Activated CD8-positive, alpha-beta T cell treated with anti-CD3 and anti-CD28 coated beads for 36 hours (primary cell): Measurements from ENCODE around the gene BCL11B. TPM values are rescaled to one million over a fixed set of nuclear protein-coding genes. Genes with fewer than 3 reads are reported as not detected.

Source experiments
- ATAC-seq: fragments of 200-7000 bp; cut with Tn5 transposase; one replicate; pipeline ENCODE4 v1.10.0; 2021; ENCODE audit warnings: mild to moderate bottlenecking, moderate library complexity
- CTCF ChIA-PET: fragments of 350-600 bp; sonication (Branson Sonifier 250); formaldehyde crosslinking; loops from one replicate; lab custom pipeline; 2021; ENCODE audit warnings: antibody characterized with exemption; lab: Charles Lee
- POLR2A ChIA-PET: fragments of 350-600 bp; sonication (Branson Sonifier 250); formaldehyde crosslinking; loops from one replicate; lab custom pipeline; 2021; ENCODE audit warnings: antibody characterized with exemption; lab: Charles Lee
- DNase-seq: peaks from one replicate; pipeline ENCODE4 v3.0.0-alpha.2; 2020
- H3K27ac Mint-ChIP-seq: one replicate; pipeline ENCODE4 v1.8.0; 2021; ENCODE audit warnings: mild to moderate bottlenecking, mixed read lengths
- H3K27me3 Mint-ChIP-seq: one replicate; pipeline ENCODE4 v1.8.0; 2021; ENCODE audit warnings: mixed read lengths
- H3K36me3 Mint-ChIP-seq: one replicate; pipeline ENCODE4 v1.8.0; 2021; ENCODE audit warnings: low read depth, mixed read lengths
- H3K4me1 Mint-ChIP-seq: one replicate; pipeline ENCODE4 v1.8.0; 2021; ENCODE audit warnings: low read depth, mixed read lengths
- H3K4me3 Mint-ChIP-seq: one replicate; pipeline ENCODE4 v1.8.0; 2021; ENCODE audit warnings: mild to moderate bottlenecking, moderate library complexity, mixed read lengths
- H3K9me3 Mint-ChIP-seq: one replicate; pipeline ENCODE4 v1.8.0; 2021; ENCODE audit warnings: mixed read lengths
- intact Hi-C: fragments of 100-400 bp; cut with micrococcal nuclease; formaldehyde crosslinking; loops from one replicate; pipeline ENCODE4 v1.10.0; 2022
- total RNA-seq, 2 experiments: library from RNA; stranded (reverse); gene quantifications; one replicate each; pipeline ENCODE4 v1.2.3, GENCODE V29; 2021
- TF ChIP-seq, protein P1 (sequence below): fragments of 200-600 bp; IDR thresholded peaks from one replicate; pipeline ENCODE4 v1.8.0; 2022; ENCODE audit warnings: antibody characterized with exemption, mild to moderate bottlenecking

The BCL11B gene
- total RNA-seq, 2 experiments from 2014 or later, result 48.5 to 53.0 TPM

DNA sequence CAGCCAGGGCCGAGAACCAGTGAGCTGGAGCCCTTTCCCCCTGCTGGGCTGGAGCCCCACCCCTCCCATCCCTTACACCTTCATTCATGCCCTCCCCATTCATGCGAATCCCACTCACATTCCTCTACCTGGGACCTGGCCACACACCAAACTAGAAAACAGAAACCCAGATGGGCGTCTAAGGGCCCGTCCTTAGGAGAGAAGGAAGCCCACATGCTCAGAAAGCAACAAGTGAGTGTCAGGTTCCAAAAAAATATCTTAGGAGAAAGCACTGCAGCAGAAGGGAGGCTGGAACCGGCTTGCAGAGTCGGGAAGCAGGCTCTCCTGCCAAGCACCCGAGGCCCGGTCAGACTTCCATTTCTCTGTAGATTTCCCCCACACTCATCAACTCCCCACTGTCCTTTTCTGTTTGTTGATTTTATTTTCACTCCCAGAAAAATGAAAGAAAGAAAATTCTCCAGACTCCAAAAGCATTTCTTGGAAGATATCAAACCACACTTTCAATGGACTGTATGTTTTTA lies 13.6 kb downstream of the BCL11B start:
- intact Hi-C loops, result no loop called here
- DNase-seq, result no peak
- Mint-ChIP-seq H3K4me1 (peaks cover 77% of the 10 kb centered on the region), H3K27me3 (no peaks in the 10 kb centered on the region), H3K36me3 (peaks cover 78% of the 10 kb centered on the region), H3K4me3 (peak overlapping the region; percentile 86), H3K27ac (peak overlapping the region; percentile 98), H3K9me3 (no peaks in the 10 kb centered on the region)
- no peak for ATAC-seq
- POLR2A ChIA-PET, result interaction anchor here (0.6 to 7.6 kb wide), 6 partner anchors 9 to 71 kb away, joined by 3 to 131 read pairs (median 32); partner anchors contain the start of gene BCL11B
- TF ChIP-seq, protein P1, sequence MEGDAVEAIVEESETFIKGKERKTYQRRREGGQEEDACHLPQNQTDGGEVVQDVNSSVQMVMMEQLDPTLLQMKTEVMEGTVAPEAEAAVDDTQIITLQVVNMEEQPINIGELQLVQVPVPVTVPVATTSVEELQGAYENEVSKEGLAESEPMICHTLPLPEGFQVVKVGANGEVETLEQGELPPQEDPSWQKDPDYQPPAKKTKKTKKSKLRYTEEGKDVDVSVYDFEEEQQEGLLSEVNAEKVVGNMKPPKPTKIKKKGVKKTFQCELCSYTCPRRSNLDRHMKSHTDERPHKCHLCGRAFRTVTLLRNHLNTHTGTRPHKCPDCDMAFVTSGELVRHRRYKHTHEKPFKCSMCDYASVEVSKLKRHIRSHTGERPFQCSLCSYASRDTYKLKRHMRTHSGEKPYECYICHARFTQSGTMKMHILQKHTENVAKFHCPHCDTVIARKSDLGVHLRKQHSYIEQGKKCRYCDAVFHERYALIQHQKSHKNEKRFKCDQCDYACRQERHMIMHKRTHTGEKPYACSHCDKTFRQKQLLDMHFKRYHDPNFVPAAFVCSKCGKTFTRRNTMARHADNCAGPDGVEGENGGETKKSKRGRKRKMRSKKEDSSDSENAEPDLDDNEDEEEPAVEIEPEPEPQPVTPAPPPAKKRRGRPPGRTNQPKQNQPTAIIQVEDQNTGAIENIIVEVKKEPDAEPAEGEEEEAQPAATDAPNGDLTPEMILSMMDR, result no peak
- CTCF ChIA-PET, result interaction anchor here (1.0 to 2.0 kb wide), 4 partner anchors 9 to 34 kb away, joined by 3 to 10 read pairs (median 5); no protein-coding TSS in a partner anchor

DNA sequence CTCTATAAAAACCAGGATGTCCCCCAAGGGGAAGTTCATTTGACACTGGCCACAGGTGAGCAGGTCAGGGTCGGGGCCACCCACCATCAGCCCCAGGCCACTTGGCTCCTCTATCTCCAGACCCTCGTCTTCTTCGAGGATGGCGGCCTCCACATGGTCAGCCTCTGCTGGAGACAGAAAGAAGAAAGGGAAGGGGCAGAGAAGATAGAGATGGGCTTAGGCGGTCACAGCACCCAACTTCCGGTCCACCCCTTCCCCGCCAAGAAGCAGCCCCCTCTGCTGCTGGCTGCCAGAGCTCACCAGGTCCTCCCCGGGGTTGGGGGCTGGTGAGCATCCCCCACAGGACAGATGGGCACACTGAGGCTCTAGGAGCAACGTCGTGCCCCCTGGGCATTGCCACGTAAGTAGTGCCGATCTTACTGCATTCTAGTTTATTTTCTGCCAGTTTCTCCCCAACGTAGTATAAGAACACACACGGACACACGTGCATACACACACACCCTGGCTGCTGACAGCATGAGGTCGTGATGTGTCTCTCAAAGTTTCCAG lies 14.2 kb downstream of the BCL11B start:
- CTCF ChIA-PET, result interaction anchor here (0.9 to 2.0 kb wide), 4 partner anchors 9 to 43 kb away, joined by 3 to 10 read pairs (median 4); no protein-coding TSS in a partner anchor
- Mint-ChIP-seq H3K36me3 (peaks cover 78% of the 10 kb centered on the region), H3K27ac (peak overlapping the region; percentile 98), H3K4me3 (peak overlapping the region; percentile 86), H3K9me3 (no peaks in the 10 kb centered on the region), H3K27me3 (no peaks in the 10 kb centered on the region), H3K4me1 (peaks cover 80% of the 10 kb centered on the region)
- intact Hi-C loops, result no loop called here
- TF ChIP-seq, protein P1, result no peak
- DNase-seq (peak; percentile 47), ATAC-seq (no peak)
- POLR2A ChIA-PET, result interaction anchor here (0.6 to 7.6 kb wide), 6 partner anchors 9 to 70 kb away, joined by 3 to 131 read pairs (median 32); partner anchors contain the start of gene BCL11B

DNA sequence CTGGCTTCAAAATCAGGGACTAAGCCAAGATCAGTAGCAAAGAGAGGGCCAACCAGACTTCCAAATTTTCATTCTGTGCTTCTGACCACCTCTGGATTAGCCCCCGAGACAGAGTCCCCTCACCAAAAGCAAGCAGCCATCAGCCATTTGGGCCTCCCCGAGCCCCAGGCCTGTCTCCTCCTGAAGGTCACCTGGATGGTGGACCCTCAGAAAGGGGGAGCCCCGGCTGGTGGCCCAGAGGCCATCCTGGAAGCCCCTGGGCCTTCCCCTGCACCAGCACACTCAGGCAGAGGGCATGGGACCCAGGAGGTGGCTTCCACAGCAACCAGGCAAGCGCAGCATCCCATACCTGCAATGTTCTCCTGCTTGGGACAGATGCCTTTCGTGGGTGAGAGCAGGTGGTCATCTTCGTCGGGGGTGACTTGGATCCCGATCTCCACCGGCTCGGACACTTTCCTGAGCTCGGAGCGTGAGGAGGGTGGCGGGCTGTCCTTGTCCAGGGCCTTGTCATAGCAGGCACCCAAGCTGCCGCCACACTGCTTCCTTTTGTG lies 14.8 kb downstream of the BCL11B start:
- ChIA-PET POLR2A (interaction anchor here (0.9 to 7.6 kb wide), 7 partner anchors 10 to 70 kb away, joined by 4 to 131 read pairs (median 15); partner anchors contain the start of gene BCL11B), CTCF (interaction anchor here (0.9 to 4.1 kb wide), 5 partner anchors 9 to 42 kb away, joined by 3 to 34 read pairs (median 6); no protein-coding TSS in a partner anchor)
- DNase-seq, result no peak
- H3K36me3 Mint-ChIP-seq, result peaks cover 77% of the 10 kb centered on the region
- no peaks in the 10 kb centered on the region for H3K27me3 Mint-ChIP-seq
- peak overlapping the region; percentile 86 for H3K4me3 Mint-ChIP-seq
- H3K9me3 Mint-ChIP-seq, result no peaks in the 10 kb centered on the region
- intact Hi-C loops, result no loop called here
- H3K27ac Mint-ChIP-seq, result peak overlapping the region; percentile 98
- peaks cover 81% of the 10 kb centered on the region for H3K4me1 Mint-ChIP-seq
- TF ChIP-seq, protein P1, result no peak
- no peak for ATAC-seq

DNA sequence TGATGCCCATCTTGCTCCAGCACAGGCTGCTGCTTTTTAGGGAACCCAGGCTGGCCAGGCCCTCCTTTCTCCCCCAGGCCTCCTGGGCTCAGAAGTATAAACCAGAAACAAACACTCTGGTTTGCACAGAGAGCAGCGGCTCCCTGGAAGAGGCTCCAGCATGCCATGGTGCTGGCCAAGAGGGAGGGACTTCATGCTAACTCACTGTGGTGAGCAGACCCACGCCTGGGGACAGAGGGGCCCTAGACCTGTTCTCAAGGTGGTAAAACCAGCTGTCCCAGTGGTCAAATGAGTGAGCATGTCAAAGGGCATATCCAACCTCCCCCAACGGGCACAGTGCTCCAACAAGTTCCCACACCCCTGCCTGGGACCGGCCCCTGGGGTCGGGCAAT lies 15.5 kb downstream of the BCL11B start:
- TF ChIP-seq, protein P1, result no peak
- POLR2A ChIA-PET, result interaction anchor here (0.9 to 7.6 kb wide), 7 partner anchors 10 to 69 kb away, joined by 4 to 131 read pairs (median 15); partner anchors contain the start of gene BCL11B
- DNase-seq (peak; percentile 30), ATAC-seq (no peak)
- Mint-ChIP-seq H3K36me3 (peaks cover 82% of the 10 kb centered on the region), H3K4me3 (peak overlapping the region; percentile 86), H3K9me3 (no peaks in the 10 kb centered on the region), H3K27ac (peak overlapping the region; percentile 98), H3K4me1 (peaks cover 82% of the 10 kb centered on the region), H3K27me3 (no peaks in the 10 kb centered on the region)
- CTCF ChIA-PET, result interaction anchor here (1.8 to 4.1 kb wide), 3 partner anchors 8 to 32 kb away, joined by 6 to 34 read pairs (median 10); no protein-coding TSS in a partner anchor
- intact Hi-C loops, result no loop called here
